ENCODE results near the gene CCDC69.
"Not testable (repeated sequence)": the region's sequence is repeated elsewhere in the genome, so short reads cannot be mapped to it uniquely, and the experiment has no call there.

Gene CCDC69

DNA sequence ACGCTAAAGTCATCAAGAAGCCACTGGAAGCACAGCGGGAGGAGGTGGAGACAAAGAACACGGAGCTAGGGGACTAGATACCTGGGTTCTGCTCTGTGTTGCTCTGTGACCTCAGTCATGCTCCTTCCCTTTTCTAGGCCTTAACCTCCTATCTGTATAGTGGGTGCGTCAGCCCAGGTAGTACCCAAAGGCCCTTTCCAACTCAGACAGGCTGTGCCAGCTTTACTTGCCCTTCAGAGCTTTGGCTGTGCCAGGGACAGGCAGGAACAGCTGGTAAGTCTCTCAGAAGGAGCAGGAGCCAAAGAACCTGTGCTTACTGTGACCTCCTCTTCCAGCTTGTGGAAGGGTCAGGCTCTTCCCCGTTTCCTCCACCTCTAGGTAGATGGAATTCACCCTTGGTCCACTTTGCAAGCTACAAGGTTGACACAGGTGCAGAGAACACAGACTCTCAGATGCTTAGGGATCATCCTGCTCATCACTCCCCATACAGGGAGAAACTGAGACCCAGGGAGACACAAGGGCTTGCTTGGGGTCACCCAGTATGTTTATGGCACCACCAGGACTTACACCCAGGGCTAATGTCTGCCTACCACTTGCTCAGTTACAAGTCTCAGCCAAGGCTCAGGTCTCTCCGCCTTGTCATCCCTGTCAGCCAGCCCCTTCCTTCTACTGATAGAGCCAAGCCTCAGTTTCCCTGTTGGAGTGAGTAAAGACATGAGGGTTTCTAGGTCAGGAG lies 1.7 kb downstream of the CCDC69 start:
- no peak for DNase-seq (ENCODE audit: low read depth)

DNA sequence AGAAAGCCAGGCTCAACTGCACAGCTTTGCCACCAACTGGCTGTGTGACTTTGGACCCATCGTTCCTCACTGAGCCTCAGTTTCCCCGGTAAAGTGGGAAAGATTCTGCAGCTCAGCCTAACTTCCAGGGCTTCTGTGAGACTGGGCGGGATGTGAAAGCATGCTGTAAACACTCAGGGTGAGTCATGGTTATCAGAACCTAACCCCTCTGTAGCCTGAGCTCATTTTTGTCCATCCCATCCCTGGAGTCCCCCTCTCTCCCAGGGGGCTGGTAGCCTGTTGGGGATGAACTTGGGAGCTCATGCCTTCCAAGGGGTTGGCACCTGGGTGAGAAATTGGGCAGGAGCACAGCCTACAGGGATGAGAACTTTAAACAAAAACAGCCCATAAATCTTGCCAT lies 2.3 kb downstream of the CCDC69 start:
- no peak for DNase-seq (ENCODE audit: low read depth)

DNA sequence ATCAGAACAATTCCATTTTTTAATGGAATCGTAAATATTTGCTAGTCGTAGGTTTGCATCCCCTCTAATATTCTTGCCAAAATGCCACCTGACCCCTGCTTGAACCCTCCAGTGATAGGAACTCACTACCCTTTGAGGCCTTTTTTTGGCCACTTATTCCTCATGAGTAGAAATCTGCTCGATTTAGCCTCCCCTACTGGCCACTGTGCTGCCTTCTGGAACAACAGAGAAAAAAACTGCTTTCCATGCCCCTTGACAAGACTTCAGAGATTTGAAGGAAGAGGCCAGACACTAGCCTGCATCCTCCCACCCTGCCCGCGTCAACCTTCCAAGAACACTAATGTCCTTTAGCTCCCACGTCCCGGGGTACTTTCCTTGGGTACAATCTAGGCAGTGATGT lies 4.1 kb downstream of the CCDC69 start:
- DNase-seq (ENCODE audit: low read depth): no peak

DNA sequence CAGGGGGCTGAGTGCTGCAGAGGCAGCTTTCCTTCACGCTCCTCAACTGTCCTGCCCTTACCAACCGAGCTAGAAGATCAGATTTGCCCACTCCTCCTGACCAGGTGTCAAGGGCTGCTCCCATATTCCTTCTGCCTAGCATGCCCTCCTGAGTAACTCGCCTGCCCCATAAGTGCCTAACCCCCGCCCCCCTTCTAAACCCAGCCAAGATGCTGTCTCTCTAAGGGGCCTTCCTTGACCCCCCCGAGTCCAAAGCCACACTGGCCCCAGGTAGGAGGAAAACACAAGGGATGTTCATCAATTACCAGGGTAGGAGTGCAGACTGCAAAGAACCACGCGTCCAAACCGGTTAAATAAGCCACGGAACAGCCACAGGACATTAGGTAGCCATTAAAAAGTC lies 4.8 kb downstream of the CCDC69 start:
- no peak for DNase-seq (ENCODE audit: low read depth)

DNA sequence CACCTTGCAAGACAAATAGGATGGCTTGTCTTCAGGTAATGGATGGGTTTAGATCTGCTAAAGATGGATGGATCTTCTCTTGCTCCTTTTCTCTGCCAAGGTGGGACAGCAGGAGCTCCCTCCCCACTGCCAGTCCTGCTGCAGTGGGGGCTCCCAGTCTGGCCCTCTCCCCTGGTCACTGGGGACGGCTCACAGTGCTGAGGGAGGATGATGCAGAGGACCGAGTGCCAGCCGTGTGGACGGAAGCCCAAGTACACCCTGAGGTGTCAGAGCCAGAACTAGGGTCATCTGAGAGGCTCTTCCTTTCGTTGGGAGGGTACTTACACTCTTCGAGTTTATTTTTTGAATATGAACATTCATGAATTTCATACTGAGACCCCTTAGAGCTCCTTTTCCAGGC lies 5.7 kb downstream of the CCDC69 start:
- DNase-seq (ENCODE audit: low read depth): no peak

DNA sequence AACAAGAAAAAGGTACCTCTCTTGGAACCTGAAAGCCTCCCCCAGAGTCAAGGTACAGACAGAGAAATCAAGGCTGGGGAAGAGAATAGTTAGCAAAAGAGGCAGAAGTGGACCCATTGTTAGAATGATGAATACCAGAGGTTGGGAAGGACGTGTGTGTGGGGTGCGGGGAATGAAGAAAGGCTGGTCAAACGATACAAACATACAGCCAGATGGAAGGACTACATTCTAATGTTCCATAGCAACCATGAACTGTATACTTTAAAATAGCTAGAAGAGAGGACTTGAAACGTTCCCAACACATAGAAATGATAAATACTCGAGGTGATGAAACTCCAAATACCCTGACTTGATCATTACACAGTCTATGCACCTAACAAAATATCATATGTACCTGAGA lies 7.1 kb downstream of the CCDC69 start:
- no peak for DNase-seq (ENCODE audit: low read depth)

DNA sequence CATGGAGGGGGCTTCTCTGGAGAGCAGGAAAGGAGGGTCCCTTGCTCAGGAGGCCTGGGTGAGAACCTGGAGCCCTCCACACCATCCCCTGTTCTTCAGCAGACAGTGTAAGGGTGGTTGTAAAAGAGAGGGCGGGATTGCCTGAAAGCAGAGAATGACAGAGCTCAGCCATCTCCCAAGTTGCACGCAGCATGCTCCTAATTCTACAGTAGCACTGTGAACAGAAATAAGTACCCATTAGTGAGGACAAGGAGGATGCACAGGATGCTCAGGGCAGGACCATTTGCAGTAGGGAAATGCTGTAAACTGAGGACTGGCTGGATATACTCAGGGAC lies 8.4 kb downstream of the CCDC69 start:
- DNase-seq (ENCODE audit: low read depth): no peak

DNA sequence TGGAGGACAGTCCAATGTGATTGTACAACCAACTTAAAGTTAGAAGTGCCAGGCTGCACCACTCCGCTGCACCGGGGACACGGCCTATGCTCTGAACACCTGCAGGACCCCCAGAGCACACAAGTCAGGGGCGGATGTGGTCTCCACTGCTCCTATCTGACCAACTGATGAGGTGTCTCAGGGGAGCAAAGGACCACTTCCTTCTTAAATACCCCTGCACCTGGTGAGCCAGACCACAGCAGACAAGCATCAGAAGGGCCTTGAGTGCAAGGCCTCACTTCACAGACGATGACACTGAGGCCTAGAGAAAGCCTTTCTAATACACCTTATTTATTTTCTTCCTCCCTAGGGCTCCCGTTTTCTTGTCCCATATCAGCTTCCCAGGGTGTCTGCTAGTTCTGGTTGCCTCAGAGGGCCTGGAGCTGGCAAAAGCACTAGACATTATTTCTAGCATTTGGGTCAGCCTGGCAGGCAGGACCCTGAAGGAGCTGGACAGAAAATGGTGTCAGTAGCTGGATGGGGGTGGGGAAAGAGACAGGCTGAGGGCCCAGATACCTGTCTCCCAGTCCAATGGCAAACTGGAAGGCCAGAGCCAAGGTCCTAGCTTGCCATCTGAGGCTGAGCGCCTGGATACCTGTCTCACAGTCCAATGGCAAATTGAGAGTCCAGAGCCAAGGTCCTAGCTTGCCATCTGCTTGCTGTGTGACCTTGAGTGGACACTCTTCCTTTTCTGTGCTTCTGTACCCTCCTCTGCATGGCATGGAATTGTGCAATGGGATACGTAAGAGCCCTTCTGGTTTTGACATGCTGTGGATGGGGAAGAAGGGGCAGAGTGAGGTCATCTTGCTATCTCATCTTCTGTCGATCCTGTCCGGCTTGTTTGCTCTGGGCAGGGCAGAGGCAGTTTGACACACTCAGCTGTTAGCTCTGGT lies 9.0 kb downstream of the CCDC69 start:
- no peak for DNase-seq (ENCODE audit: low read depth)

DNA sequence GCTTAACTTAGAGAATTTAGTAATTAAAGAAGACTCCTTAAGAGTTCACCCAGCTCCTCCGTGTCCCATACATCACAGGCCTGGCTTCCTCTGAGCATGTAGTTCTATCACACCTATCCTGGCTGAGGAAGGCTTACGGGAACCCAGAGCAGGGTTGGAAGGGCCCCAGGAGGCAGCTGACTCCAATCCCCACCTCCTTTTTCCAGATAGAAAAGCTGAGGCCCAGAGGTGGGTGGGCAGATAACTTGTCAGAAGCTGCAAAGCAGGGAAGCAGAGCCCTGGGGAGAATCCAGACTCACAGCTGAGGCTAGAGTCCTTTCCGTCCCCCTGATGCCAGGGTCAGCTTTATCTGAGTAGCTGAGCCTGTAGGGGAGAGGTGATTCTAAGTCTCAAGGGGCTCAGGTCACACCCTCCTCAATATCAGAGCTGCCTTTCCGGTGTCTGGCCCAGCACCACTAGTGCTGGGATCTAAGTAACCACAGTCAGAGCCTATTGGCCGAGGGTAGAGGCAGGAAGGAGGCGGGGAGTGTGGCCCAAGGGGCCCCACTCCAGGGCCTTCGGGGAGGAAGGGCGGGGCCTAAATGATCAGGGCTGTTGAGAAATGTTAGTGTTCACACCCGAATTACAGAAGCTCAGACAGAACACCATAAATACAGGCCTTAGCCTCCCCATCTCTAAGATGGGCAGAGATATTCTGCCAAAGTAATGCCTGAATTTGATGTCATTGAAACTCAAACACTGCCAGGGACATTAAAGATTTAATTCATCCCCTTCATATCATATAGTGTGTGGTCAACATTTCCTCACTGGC lies 9.9 kb downstream of the CCDC69 start:
- DNase-seq (ENCODE audit: low read depth): peak; percentile 61

DNA sequence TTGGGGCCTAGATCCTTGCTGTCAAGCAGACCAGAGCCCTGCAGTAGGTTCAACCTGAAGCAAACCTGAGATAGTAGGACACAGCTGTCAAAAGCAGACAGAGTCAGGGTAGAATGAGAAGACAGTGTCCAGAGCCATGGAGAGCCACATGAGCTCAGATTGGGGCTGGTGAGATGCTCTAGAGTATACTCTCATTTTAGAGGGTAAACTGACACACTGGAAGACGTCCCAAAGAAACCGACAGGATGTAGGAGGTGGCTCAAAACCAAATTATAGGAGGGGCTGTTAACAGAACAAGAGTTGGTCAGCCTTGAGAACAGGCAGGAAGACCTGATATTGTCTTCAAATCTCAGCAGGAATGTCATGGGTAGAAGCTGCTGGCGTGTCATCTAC lies 11.5 kb downstream of the CCDC69 start:
- DNase-seq (ENCODE audit: low read depth): no peak

DNA sequence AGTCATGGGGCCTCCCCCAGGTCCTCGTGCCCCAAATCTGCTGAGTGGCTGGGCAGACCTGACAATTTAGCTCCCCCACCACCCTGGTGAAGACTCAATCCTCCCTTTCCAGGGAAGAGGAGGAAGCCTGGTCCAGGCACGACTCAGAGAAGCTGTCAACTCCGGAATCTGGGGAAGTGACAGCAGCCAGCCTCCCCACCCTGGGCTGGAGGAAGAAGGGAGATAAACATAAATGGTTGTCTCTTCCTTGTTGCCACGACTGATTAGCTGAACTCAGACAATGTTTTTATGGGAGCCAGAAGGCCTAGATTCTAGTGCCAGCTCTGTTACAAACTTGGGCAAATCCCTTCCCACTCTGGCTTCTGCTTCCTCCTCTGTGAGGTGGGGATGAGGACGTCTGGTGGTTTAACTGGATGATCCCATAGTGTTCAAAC lies 15.4 kb downstream of the CCDC69 start:
- no peak for DNase-seq (ENCODE audit: low read depth)

DNA sequence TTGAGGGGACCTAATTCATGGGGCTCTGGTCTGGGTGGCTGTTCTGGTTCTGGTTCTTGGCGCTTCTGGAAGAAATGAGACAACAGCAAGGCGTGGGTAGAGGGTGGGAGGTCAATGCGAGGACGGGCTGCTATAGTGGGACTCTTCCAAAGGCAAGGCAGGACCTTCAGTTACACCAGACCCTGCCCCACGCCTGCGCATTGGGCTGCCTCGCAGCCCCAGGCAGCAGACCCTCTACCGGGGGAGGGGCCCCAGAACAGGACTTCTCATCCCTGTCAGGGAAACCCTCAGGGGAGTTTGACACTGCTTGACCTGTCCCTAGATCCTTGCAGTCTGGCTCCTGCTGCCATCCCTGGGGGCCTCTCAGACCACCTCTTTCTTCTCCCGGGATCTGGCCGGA lies 18.5 kb downstream of the CCDC69 start:
- DNase-seq (ENCODE audit: low read depth): no peak

DNA sequence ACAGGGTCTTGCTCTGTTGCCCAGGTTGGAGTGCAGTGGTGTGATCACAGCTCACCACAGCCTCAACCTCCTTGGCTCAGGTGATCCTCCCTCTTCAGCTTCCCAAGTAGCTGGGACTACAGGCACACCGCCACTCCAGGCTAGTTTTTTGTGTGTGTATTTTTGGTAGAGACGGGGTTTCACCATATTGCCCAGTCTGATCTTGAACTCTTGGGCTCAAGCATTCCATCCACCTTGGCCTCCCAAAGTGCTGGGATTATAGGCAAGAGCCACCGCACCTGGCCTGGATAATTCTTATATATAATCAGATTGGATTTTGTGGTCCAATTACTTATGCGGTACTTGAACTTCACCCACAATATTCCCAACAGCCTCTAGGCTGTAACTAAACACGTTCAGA lies 19.8 kb downstream of the CCDC69 start:
- no peak for DNase-seq (ENCODE audit: low read depth)

DNA sequence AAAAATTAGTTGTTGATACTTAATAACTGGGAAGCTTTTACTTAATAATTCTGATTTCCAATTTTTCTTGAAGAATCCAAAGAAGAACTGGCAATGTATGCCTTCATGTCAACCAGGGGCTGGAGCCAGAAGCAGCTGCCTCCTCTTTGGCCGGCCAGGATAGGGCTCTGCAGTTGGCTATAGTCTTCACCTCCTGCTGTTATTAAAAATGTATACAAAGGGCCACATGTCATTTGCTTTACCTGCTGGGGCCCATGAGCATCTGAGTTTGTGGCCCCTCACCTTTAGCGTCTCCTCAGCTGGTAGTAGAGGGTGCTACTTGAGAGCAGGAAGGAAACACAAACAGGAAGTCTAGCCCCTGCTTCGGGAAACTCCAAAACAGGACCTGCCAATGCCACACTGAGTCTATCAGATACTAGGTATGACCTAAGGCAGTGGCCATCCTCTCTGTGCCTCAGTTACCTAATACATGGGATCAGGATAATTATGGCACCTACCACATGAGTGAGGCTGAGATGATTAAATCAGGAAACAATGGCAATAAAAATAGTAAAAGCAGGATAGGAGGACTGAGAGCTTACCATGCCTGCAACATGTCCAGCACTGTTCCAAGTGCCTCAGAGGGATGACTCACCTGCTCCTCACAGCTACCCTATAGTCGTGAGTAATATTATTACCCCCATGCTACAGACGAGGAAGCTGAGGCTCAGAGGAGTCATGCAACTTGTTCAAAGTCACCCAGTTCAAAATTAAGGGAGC lies 21.3 kb downstream of the CCDC69 start:
- peak; percentile 36 for DNase-seq (ENCODE audit: low read depth)

DNA sequence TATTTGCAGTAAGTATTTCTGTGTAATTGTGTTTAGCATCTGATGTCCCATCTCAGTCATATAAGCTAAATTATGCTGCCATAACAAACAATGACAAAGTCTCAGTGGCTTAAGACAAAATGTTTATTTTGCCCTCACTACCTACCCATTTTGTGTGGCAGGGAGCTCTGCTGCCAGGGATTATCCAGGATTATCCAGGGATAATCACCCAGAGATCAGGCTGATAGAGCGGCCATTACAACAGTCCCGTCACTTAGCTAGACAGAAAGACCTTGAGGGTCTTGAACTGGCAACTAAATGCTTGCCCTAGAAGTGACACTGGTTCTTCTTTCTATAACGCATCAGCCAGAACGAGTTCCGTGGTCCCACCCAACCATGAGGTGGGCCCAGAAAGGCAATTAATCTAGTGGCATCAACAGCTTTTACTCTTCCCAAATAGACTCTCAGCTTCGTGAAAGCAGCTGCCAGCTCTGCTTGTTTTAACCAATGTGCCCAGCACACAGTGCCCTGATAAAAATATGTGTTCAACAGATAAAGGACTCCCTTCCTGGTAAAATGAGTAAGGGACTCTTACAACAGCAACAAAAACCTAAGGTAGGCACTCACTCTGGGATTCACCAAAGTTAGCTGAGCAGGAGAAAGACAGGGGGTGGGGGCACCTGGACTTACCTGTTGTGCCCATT lies 22.8 kb downstream of the CCDC69 start:
- no peak for DNase-seq (ENCODE audit: low read depth)

DNA sequence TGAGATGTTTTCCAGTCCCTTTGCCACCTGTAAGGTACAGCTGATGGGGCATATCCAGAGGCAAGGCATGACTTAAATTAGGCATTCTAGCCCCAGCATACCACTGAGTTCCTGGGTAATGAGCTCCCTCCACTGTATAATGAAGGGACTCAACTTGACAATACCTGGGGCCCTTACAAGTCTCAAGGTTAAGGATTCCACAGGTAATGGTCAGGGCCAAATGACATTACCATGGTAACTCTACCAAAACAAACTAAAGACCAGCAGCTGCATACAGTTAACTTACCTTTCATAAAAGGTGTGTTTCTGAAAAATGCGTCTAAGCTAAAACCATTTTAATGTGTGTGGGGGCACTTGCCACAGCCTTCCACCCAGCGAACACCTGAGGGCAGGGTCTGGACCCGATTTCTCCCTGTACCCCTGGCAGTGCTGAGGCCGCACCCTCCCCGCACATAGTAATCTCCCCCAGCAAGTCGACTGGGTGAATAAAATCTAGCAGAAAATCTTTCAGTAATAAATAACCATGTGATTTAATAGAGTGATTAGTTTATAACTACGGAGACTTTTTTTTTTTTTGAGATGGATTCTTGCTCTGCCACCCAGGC lies 24.2 kb downstream of the CCDC69 start:
- no peak for DNase-seq (ENCODE audit: low read depth)

DNA sequence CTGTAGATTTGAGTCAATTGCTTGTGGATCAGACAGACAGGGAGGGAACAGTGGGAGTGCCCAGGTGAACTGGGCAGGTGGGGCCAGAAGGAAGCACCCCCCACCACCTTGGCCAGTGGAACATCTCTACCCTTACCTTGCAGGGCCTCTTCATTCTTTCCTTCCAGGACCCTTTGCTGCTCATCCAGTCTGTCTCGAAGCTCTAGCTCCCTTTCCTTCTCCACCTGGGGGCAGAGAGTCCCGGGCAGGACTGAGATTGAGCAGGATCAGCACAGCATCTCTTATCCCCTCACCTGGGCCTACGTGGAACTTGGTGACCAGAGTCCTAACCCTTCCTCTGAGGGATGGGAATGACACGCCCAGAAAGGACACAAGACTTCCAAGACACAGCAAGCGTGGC lies 25.0 kb downstream of the CCDC69 start:
- DNase-seq (ENCODE audit: low read depth): no peak

DNA sequence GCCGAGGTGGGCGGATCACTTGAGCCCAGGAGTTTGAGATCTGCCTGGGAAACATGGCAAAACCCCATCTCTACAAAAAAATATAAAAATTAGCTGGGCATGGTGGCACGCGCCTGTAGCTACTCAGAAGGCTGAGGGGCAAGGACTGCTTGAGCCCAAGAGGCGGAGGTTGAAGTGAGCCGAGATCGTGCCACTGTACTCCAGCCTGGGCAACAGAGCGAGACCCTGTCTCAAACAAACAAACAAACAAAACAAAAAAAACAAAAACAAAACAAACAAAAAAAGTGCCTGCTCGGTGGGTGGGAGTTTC lies 26.6 kb downstream of the CCDC69 start:
- not testable (repeated sequence) for DNase-seq (ENCODE audit: low read depth)

DNA sequence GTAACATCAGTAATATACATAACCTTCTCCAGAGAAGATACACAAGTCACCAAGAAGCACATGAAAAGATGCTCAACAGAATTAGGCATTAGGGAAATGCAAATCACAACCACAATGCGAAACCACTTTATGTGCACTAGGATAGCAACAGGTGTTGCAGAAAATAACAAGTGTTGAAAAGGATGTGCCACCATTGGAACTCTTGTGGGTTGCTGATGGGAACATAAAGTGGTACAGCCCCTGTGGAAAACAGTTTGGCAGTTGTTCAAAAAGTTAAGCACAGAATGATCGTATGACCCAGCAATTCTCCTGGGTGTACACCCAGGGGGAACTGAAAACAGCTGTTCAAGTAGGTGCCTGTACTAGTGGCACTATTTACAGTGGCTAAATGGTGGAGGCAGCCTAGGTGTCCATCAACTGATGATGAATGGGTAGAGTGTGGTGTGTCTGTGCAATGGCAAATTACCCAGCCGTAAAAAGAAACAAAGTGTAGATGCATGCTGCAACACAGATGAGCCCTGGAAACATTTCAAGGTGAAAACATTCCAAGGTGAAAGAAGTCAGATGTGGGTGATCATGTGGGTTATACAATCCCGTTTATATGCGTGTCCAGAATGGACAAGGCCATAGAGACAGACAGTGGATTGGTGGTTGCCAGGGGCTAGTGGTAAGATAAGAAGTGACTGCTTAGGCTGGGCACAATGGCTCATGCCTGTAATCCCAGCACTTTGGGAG lies 27.2 kb downstream of the CCDC69 start:
- no peak for DNase-seq (ENCODE audit: low read depth)

DNA sequence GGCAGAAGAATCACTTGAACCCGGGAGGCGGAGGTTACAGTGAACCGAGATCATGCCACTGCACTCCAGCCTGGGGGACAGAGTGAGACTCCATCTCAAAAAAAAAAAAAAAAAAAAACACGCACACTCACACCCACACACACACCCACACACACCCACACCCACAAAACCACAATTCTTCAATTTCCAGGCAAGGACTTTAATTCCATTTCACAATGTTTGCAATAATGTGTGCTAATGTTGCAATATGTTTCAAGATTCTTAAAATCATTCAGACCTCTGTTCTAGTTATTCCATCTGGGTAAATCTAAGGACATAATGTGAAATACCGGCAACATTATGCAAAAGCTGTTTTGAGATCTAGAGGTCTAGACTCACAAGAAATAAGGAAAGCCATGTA lies 28.3 kb downstream of the CCDC69 start:
- peak; percentile 49 for DNase-seq (ENCODE audit: low read depth)

Measured in stimulated activated CD4-positive, alpha-beta T cell treated with anti-CD3 and anti-CD28 coated beads, Interleukin-2, amount 100 ng/mL, for 4 hours (primary cell).